Adrenal gland (tissue), 5 donors: ENCODE measurements around the gene GALNT11.

Experiments used
- CTCF ChIP-seq, 6 experiments: fragments of 450-650 bp in 4 of 6; fragments of 200-600 bp in 2 of 6; sonication (generic) in 1 of 6; IDR thresholded peaks; 1 replicate in 5 of 6; 2 replicates in 1 of 6; pipeline versions ENCODE4 v1.5.1 to v1.8.0; 2016 to 2021; ENCODE audit warnings: antibody characterized with exemption in 6 of 6, mild to moderate bottlenecking in 2 of 6, moderate library complexity in 1 of 6
- POLR2A ChIP-seq, 2 donors: fragments of 450-650 bp; IDR thresholded peaks; one replicate each; pipeline ENCODE4 v1.6.1; 2017; ENCODE audit warnings: antibody characterized with exemption in 2 of 2, mild to moderate bottlenecking in 2 of 2, moderate library complexity in 1 of 2
- donor health status: DM: no; HTN: no; CAD: no.

- no peak for TF ChIP-seq CTCF (IDR thresholded peaks at IDR 0.05)
- no peak for TF ChIP-seq POLR2A (IDR thresholded peaks at IDR 0.05)
Observed at GRCh38 chr7:152133804-152134203, 108.3 kb downstream of the GALNT11 start.
